GM13977 (cell line): ENCODE data around the gene RDH5.

ENCODE experiments used
- DNase-seq: peaks from one replicate; pipeline ENCODE4 v3.0.0; 2012; ENCODE audit warnings: low spot score
- CTCF ChIP-seq: IDR thresholded peaks from 2 replicates; pipeline ENCODE4 v1.5.1; 2012; ENCODE audit warnings: mild to moderate bottlenecking, control low read depth; ENCODE audit not compliant: insufficient read depth; ENCODE audit errors: extremely low read depth, missing control alignments
- in situ Hi-C: fragments of 300-500 bp; cut with MboI; formaldehyde crosslinking; loops from one replicate; pipeline ENCODE4 v1.12.0; 2022; ENCODE audit warnings: low sequenced_read_pairs, low pct_unique_long_range_greater_than_20kb, mixed read lengths, inconsistent platforms; ENCODE audit not compliant: unreplicated experiment

The RDH5 gene

GRCh38 chr12:55722948-55723347 lies 2.8 kb downstream of the RDH5 start:
- in situ Hi-C loops: no loop called here

GRCh38 chr12:55723516-55724225 lies 3.5 kb downstream of the RDH5 start:
- in situ Hi-C loops: no loop called here
- no peak for DNase-seq
- no peak for TF ChIP-seq CTCF

More at GRCh38 chr12:55722948-55723347, 2.8 kb downstream of the RDH5 start:
- TF ChIP-seq CTCF: no peak
- no peak for DNase-seq

- in situ Hi-C loops: no loop called here
Observed at GRCh38 chr12:55724226-55724939, 4.2 kb downstream of the RDH5 start.

GRCh38 chr12:55724940-55725309 lies 4.7 kb downstream of the RDH5 start:
- no peak for DNase-seq
- in situ Hi-C loops: loop anchor here (25.0 kb wide), 1 partner anchor 312 kb away; the partner anchor contains the start of gene RPS26
- no peak for TF ChIP-seq CTCF

More at GRCh38 chr12:55724226-55724939, 4.2 kb downstream of the RDH5 start:
- TF ChIP-seq CTCF: peak; percentile 75
- DNase-seq: peak; percentile 59

- in situ Hi-C loops: loop anchor here (25.0 kb wide), 1 partner anchor 312 kb away; the partner anchor contains the start of gene RPS26
- TF ChIP-seq CTCF: no peak
- DNase-seq: no peak
Observed at GRCh38 chr12:55725556-55725955, 5.4 kb downstream of the RDH5 start.

- in situ Hi-C loops: loop anchor here (25.0 kb wide), 1 partner anchor 310 kb away; the partner anchor contains the start of gene RPS26
- no peak for TF ChIP-seq CTCF
- no peak for DNase-seq
Observed at GRCh38 chr12:55726971-55727370, 6.8 kb downstream of the RDH5 start.
